ENCODE results near the gene ANKRD34A. TPM values are rescaled to one million over a fixed set of nuclear protein-coding genes. Genes with fewer than 3 reads are reported as not detected.

Gene ANKRD34A
- total and polyA plus RNA-seq, 2 experiments from 2014 or later: 0.76 to 0.90 TPM

GRCh38 chr1:145985129-145985501 lies 20.7 kb upstream of the ANKRD34A start:
- no peaks in the 10 kb centered on the region for H3K9me3 ChIP-seq (ENCODE audit: low read depth)
- H3K36me3 ChIP-seq (replicated peaks; ENCODE audit: insufficient read depth, low read depth): no peaks in the 10 kb centered on the region
- H3K4me2 ChIP-seq: no peak overlapping the region
- peak overlapping the region; percentile 27 for H3K27ac ChIP-seq
- 77% methylated on average over 2 of the region's 2 CpGs for WGBS (ENCODE audit: low lambda C conversion rate, missing lambda C conversion rate)
- H3K4me1 ChIP-seq (ENCODE audit: insufficient read depth): peaks cover under 1% of the 10 kb centered on the region
- no peaks in the 10 kb centered on the region for H3K79me2 ChIP-seq
- H3K27me3 ChIP-seq: no peaks in the 10 kb centered on the region
- no peak overlapping the region for H2AFZ ChIP-seq
- no peak for DNase-seq (ENCODE audit: low spot score)
- H3K4me3 ChIP-seq: no peak overlapping the region
- H4K20me1 ChIP-seq (ENCODE audit: insufficient read depth, poor library complexity, severe bottlenecking): no peaks in the 10 kb centered on the region
- TF ChIP-seq EZH2phosphoT487 (IDR thresholded peaks at IDR 0.05; ENCODE audit: low read depth, severe bottlenecking, unreplicated experiment) (no peak), EZH2 (IDR thresholded peaks at IDR 0.05; ENCODE audit: borderline replicate concordance) (no peak), CTCF (IDR thresholded peaks at IDR 0.05; ENCODE audit: poor library complexity) (no peak)
- no peaks in the 10 kb centered on the region for H3K9me2 ChIP-seq (replicated peaks; ENCODE audit: insufficient read depth)

- no peak overlapping the region for H3K27ac ChIP-seq
- H3K4me1 ChIP-seq (ENCODE audit: insufficient read depth): peaks cover 5% of the 10 kb centered on the region
- no peaks in the 10 kb centered on the region for H3K9me2 ChIP-seq (replicated peaks; ENCODE audit: insufficient read depth)
- WGBS (ENCODE audit: low lambda C conversion rate, missing lambda C conversion rate): 92% methylated on average over 12 of the region's 12 CpGs
- no peak overlapping the region for H2AFZ ChIP-seq
- DNase-seq (ENCODE audit: low spot score): no peak
- H3K27me3 ChIP-seq: no peaks in the 10 kb centered on the region
- no peaks in the 10 kb centered on the region for H3K36me3 ChIP-seq (replicated peaks; ENCODE audit: insufficient read depth, low read depth)
- H3K4me2 ChIP-seq: no peak overlapping the region
- H3K79me2 ChIP-seq: no peaks in the 10 kb centered on the region
- H3K4me3 ChIP-seq: no peak overlapping the region
- no peaks in the 10 kb centered on the region for H3K9me3 ChIP-seq (ENCODE audit: low read depth)
- H4K20me1 ChIP-seq (ENCODE audit: insufficient read depth, poor library complexity, severe bottlenecking): no peaks in the 10 kb centered on the region
- no peak for TF ChIP-seq EZH2phosphoT487 (IDR thresholded peaks at IDR 0.05; ENCODE audit: low read depth, severe bottlenecking, unreplicated experiment)
- no peak for TF ChIP-seq CTCF (IDR thresholded peaks at IDR 0.05; ENCODE audit: poor library complexity)
- TF ChIP-seq EZH2 (IDR thresholded peaks at IDR 0.05; ENCODE audit: borderline replicate concordance): no peak
Observed at GRCh38 chr1:145983960-145984830, 19.8 kb upstream of the ANKRD34A start.

GRCh38 chr1:145983206-145983675 lies 18.9 kb upstream of the ANKRD34A start:
- Histone ChIP-seq H2AFZ (no peak overlapping the region), H3K9me2 (replicated peaks; ENCODE audit: insufficient read depth) (no peaks in the 10 kb centered on the region), H3K4me1 (ENCODE audit: insufficient read depth) (peaks cover 15% of the 10 kb centered on the region), H3K79me2 (no peaks in the 10 kb centered on the region), H4K20me1 (ENCODE audit: insufficient read depth, poor library complexity, severe bottlenecking) (no peaks in the 10 kb centered on the region), H3K4me3 (no peak overlapping the region), H3K9me3 (ENCODE audit: low read depth) (no peaks in the 10 kb centered on the region), H3K27ac (no peak overlapping the region), H3K4me2 (no peak overlapping the region), H3K36me3 (replicated peaks; ENCODE audit: insufficient read depth, low read depth) (no peaks in the 10 kb centered on the region), H3K27me3 (no peaks in the 10 kb centered on the region)
- DNase-seq (ENCODE audit: low spot score): no peak
- WGBS (ENCODE audit: low lambda C conversion rate, missing lambda C conversion rate): 77% methylated on average over 1 of the region's 1 CpG
- TF ChIP-seq CTCF (IDR thresholded peaks at IDR 0.05; ENCODE audit: poor library complexity) (no peak), EZH2phosphoT487 (IDR thresholded peaks at IDR 0.05; ENCODE audit: low read depth, severe bottlenecking, unreplicated experiment) (no peak), EZH2 (IDR thresholded peaks at IDR 0.05; ENCODE audit: borderline replicate concordance) (no peak)
